Measurements from ENCODE around the gene ZNF775. TPM values are rescaled to one million over a fixed set of nuclear protein-coding genes. Genes with fewer than 3 reads are reported as not detected.

Gene ZNF775
- total RNA-seq, 1 donor from 2014 or later = 12.1 TPM

- Mint-ChIP-seq H3K27me3 (ENCODE audit: unreplicated experiment) (peaks cover 12% of the 10 kb centered on the region), H3K4me1 (ENCODE audit: unreplicated experiment) (peaks cover 10% of the 10 kb centered on the region), H3K9me3 (ENCODE audit: unreplicated experiment) (no peaks in the 10 kb centered on the region), H3K27ac (ENCODE audit: unreplicated experiment) (no peak overlapping the region), H3K36me3 (ENCODE audit: low read depth, unreplicated experiment) (peaks cover 2% of the 10 kb centered on the region), H3K4me3 (ENCODE audit: unreplicated experiment) (no peak overlapping the region)
- no peak for TF ChIP-seq CTCF (IDR thresholded peaks at IDR 0.05; ENCODE audit: unreplicated experiment)
- DNase-seq (ENCODE audit: low spot score) = no peak
Observed at GRCh38 chr7:150337179-150337578, 42.0 kb upstream of the ZNF775 start.

GRCh38 chr7:150337659-150338081, 41.5 kb upstream of the ZNF775 start:
- no peak for TF ChIP-seq CTCF (IDR thresholded peaks at IDR 0.05; ENCODE audit: unreplicated experiment)
- no peak overlapping the region for H3K4me3 Mint-ChIP-seq (ENCODE audit: unreplicated experiment)
- no peak for DNase-seq (ENCODE audit: low spot score)
- H3K27ac Mint-ChIP-seq (ENCODE audit: unreplicated experiment) = no peak overlapping the region
- H3K27me3 Mint-ChIP-seq (ENCODE audit: unreplicated experiment) = peaks cover 14% of the 10 kb centered on the region
- peaks cover 4% of the 10 kb centered on the region for H3K36me3 Mint-ChIP-seq (ENCODE audit: low read depth, unreplicated experiment)
- peaks cover 11% of the 10 kb centered on the region for H3K4me1 Mint-ChIP-seq (ENCODE audit: unreplicated experiment)
- no peaks in the 10 kb centered on the region for H3K9me3 Mint-ChIP-seq (ENCODE audit: unreplicated experiment)

GRCh38 chr7:150338166-150338829, 40.8 kb upstream of the ZNF775 start:
- no peak overlapping the region for H3K4me3 Mint-ChIP-seq (ENCODE audit: unreplicated experiment)
- no peak overlapping the region for H3K27ac Mint-ChIP-seq (ENCODE audit: unreplicated experiment)
- no peaks in the 10 kb centered on the region for H3K9me3 Mint-ChIP-seq (ENCODE audit: unreplicated experiment)
- no peak for DNase-seq (ENCODE audit: low spot score)
- H3K36me3 Mint-ChIP-seq (ENCODE audit: low read depth, unreplicated experiment) = peaks cover 4% of the 10 kb centered on the region
- peaks cover 11% of the 10 kb centered on the region for H3K4me1 Mint-ChIP-seq (ENCODE audit: unreplicated experiment)
- no peak for TF ChIP-seq CTCF (IDR thresholded peaks at IDR 0.05; ENCODE audit: unreplicated experiment)
- peaks cover 10% of the 10 kb centered on the region for H3K27me3 Mint-ChIP-seq (ENCODE audit: unreplicated experiment)

GRCh38 chr7:150339409-150339809, 39.7 kb upstream of the ZNF775 start:
- peak overlapping the region; percentile 56 for H3K4me3 Mint-ChIP-seq (ENCODE audit: unreplicated experiment)
- no peak overlapping the region for H3K27ac Mint-ChIP-seq (ENCODE audit: unreplicated experiment)
- TF ChIP-seq CTCF (IDR thresholded peaks at IDR 0.05; ENCODE audit: unreplicated experiment) = no peak
- DNase-seq (ENCODE audit: low spot score) = no peak
- H3K4me1 Mint-ChIP-seq (ENCODE audit: unreplicated experiment) = peaks cover 11% of the 10 kb centered on the region
- H3K36me3 Mint-ChIP-seq (ENCODE audit: low read depth, unreplicated experiment) = peaks cover 11% of the 10 kb centered on the region
- peaks cover 10% of the 10 kb centered on the region for H3K27me3 Mint-ChIP-seq (ENCODE audit: unreplicated experiment)
- peaks cover 5% of the 10 kb centered on the region for H3K9me3 Mint-ChIP-seq (ENCODE audit: unreplicated experiment)

- Mint-ChIP-seq H3K27ac (ENCODE audit: unreplicated experiment) (no peak overlapping the region), H3K9me3 (ENCODE audit: unreplicated experiment) (peaks cover 5% of the 10 kb centered on the region), H3K27me3 (ENCODE audit: unreplicated experiment) (peaks cover 10% of the 10 kb centered on the region), H3K4me3 (ENCODE audit: unreplicated experiment) (no peak overlapping the region), H3K36me3 (ENCODE audit: low read depth, unreplicated experiment) (peaks cover 11% of the 10 kb centered on the region), H3K4me1 (ENCODE audit: unreplicated experiment) (peaks cover 9% of the 10 kb centered on the region)
- no peak for DNase-seq (ENCODE audit: low spot score)
- TF ChIP-seq CTCF (IDR thresholded peaks at IDR 0.05; ENCODE audit: unreplicated experiment) = no peak
Observed at GRCh38 chr7:150340024-150340749, 38.9 kb upstream of the ZNF775 start.

All from endothelial cell (in vitro differentiated cells).